ENCODE results near the gene SEBOX. TPM values are rescaled to one million over a fixed set of nuclear protein-coding genes. Genes with fewer than 3 reads are reported as not detected.

The SEBOX gene
- total RNA-seq, 4 donors from 2014 or later: not detected

GRCh38 chr17:28405632-28406472 lies 40.9 kb upstream of the SEBOX start, which contains the start of gene SLC46A1:
Gene SLC46A1 (minus strand): TSS chr17:28406212. CDS start chr17:28406114, 98 bp downstream.
- no peak for TF ChIP-seq POLR2A (IDR thresholded peaks at IDR 0.05)
- TF ChIP-seq, protein P1, sequence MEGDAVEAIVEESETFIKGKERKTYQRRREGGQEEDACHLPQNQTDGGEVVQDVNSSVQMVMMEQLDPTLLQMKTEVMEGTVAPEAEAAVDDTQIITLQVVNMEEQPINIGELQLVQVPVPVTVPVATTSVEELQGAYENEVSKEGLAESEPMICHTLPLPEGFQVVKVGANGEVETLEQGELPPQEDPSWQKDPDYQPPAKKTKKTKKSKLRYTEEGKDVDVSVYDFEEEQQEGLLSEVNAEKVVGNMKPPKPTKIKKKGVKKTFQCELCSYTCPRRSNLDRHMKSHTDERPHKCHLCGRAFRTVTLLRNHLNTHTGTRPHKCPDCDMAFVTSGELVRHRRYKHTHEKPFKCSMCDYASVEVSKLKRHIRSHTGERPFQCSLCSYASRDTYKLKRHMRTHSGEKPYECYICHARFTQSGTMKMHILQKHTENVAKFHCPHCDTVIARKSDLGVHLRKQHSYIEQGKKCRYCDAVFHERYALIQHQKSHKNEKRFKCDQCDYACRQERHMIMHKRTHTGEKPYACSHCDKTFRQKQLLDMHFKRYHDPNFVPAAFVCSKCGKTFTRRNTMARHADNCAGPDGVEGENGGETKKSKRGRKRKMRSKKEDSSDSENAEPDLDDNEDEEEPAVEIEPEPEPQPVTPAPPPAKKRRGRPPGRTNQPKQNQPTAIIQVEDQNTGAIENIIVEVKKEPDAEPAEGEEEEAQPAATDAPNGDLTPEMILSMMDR (IDR thresholded peaks at IDR 0.05): no peak
- peak within 1 kb of the TSS; percentile 66 for H3K4me3 ChIP-seq (ENCODE audit: low read depth, poor library complexity, severe bottlenecking)
- DNase-seq (ENCODE audit: low spot score in 2 of 2): peak in 1 of 2 donors; percentile 88
- WGBS, 2 donors: 1 to 2% methylated on average over 26 to 47 of the region's 70 CpGs
- intact Hi-C loops (cut with DNase I; ENCODE audit: low total_unique reads): no loop called here

DNA sequence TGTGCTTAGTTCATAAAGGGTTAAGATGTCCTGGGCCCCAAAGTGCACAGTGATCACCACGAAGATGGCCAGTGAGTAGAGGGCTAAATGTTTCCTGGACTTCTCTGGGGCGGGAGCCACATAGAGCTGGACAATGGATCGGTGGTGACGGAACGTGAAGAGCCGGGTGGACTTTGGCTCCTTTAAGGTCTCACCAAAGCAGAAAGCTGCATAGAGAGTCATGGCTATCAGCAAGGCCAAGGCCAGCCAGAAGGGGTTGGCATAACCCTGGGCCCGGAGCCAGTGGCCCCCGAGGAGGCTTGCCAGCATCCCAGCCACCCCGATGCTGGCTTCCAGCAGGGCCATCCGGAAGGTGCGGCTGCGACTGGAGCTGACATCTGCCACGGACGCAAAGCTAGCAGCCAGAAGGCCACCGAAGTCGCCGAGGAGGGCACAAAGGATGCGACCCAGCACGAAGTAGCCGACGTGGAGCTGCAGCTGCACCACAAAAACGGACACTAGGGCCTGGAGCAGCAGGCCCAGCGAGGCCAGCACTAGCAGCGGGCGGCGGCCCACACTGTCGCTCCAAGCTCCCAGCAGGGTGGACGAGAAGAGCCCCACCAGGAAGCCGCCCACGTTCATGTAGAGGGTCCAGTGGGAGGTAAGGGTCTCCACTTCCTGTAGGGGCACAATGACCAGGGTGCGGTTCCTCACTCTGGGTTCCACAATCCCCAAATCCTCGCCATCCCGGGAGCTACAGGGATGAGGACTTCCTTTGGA lies 40.0 kb upstream of the SEBOX start:
- WGBS, 2 donors: 58 to 62% methylated on average over 33 of the region's 33 CpGs
- TF ChIP-seq, protein P1 (IDR thresholded peaks at IDR 0.05): no peak
- no peak for TF ChIP-seq POLR2A (IDR thresholded peaks at IDR 0.05)
- no peak for DNase-seq (ENCODE audit: low spot score in 2 of 2)
- intact Hi-C loops (cut with DNase I; ENCODE audit: low total_unique reads): no loop called here
- no peak overlapping the region for H3K4me3 ChIP-seq (ENCODE audit: low read depth, poor library complexity, severe bottlenecking)

DNA sequence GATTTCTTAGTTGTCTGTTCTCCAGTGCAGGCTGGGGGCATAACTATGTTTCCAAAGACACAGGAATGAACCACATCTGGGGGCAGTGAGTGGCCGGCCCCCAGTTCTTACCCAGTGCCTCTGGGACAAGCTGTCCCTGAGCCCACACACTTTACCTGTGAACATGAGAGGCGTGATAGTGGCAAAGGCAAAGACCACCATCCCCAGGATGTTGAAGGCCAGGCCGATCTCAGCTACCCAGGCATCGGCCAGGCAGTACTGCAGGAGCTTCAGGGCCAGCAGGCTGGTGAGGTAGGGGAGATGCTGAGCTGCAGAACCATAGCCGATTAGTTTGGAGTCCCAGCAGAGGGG lies 39.4 kb upstream of the SEBOX start:
- TF ChIP-seq POLR2A (IDR thresholded peaks at IDR 0.05): no peak
- TF ChIP-seq, protein P1 (IDR thresholded peaks at IDR 0.05): no peak
- intact Hi-C loops (cut with DNase I; ENCODE audit: low total_unique reads): no loop called here
- H3K4me3 ChIP-seq (ENCODE audit: low read depth, poor library complexity, severe bottlenecking): no peak overlapping the region
- no peak for DNase-seq (ENCODE audit: low spot score in 2 of 2)
- 89 to 93% methylated on average over 5 of the region's 5 CpGs for WGBS, 2 donors

DNA sequence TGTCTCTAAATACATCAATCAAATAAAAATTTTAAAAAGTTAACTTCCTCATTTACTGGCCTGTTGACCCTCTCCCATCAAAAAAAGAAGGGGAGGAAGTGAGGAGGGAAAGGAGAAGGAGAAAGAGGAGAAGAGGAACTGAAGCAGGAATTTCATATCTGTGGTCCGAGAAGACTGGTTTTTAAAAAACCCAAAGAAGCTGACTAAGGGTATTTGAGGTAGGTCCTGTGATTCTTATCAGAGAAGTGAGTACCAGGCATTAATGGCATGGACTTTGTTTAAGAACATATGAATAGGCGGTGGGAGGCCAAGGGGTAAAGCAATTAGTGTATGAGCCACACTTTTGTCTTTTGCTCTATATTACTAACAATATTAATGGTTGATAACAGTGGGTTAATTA lies 39.0 kb upstream of the SEBOX start:
- TF ChIP-seq, protein P1 (IDR thresholded peaks at IDR 0.05): no peak
- TF ChIP-seq POLR2A (IDR thresholded peaks at IDR 0.05): no peak
- 75 to 81% methylated on average over 2 of the region's 2 CpGs for WGBS, 2 donors
- no peak for DNase-seq (ENCODE audit: low spot score in 2 of 2)
- H3K4me3 ChIP-seq (ENCODE audit: low read depth, poor library complexity, severe bottlenecking): no peak overlapping the region
- intact Hi-C loops (cut with DNase I; ENCODE audit: low total_unique reads): no loop called here

GRCh38 chr17:28402844-28403243 lies 37.8 kb upstream of the SEBOX start:
- TF ChIP-seq, protein P1 (IDR thresholded peaks at IDR 0.05): no peak
- TF ChIP-seq POLR2A (IDR thresholded peaks at IDR 0.05): no peak
- 89 to 96% methylated on average over 6 of the region's 6 CpGs for WGBS, 2 donors
- H3K4me3 ChIP-seq (ENCODE audit: low read depth, poor library complexity, severe bottlenecking): no peak overlapping the region
- DNase-seq (ENCODE audit: low spot score in 2 of 2): no peak
- intact Hi-C loops (cut with DNase I; ENCODE audit: low total_unique reads): no loop called here
